ENCODE measurements around the gene PDE4D.

The PDE4D gene

DNA sequence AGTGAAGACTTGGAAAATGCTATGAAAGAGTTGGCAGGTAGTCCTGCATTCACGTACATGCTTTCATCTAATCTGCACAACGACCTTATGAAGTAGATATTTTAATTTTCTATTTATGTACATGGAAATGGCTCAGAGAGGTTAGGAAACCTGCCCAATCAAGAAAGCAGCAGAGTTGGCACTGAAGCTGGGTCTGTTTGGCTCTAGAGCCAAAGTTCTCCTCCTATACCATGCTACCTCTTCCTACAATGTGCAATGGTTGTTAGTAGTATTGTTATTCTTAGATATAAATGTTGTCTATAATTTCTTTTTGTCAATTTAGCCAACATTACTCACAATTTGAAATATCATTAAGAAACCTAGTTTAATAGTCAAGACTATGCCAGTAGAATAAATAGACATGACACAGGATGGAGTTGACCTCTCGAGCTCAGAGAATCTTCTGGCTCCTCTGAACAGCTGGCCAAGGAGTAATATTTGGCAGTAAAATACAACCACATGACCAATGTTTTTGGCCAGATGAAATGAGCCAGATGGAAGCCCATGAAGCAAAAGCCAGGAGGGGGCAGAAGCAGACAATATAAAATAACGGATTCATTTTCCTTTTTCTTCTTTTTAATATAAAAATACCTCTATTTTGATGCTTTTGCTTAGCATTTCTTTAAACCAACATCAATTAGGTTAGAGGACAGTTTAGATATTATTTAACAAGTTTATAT is 542.3 kb downstream of the PDE4D start:
- no peak for FAIRE-seq

DNA sequence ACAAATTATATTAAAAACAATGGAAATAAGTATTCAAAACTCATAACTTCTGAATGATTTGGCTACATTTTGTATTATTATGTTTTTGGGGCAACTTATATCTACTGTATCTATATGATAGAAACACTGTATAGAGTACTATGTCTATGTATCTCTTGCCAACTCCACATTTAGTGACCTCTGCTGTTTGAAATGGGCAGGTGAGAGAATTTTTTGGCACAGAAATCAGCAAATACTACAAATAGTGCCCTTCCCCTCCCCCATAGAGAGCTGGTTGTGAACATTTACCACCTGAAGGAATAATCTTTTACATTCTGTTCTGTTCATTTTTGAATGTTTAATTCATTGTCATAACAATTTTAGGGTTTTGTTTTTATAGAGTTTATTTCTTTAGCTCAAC is 545.3 kb downstream of the PDE4D start:
- no peak for FAIRE-seq

DNA sequence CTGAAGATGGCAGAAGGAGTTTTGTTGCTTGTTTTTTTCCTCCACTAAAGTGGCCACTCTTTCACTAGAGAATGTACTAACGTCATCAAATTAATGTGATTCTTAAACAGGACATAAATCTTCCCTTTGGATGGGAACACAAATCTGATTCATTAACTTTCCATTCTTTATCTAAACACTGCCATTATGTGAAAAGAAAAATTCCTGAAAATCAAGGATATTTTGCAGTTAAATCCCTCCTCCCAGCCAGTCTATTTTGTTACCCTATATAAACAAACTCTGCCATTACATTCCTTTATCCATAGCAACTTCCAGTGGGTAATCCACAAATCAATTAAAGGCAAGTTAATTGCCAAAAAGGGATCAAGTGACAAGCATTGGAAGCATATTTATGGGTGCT is 546.5 kb downstream of the PDE4D start:
- FAIRE-seq = no peak

DNA sequence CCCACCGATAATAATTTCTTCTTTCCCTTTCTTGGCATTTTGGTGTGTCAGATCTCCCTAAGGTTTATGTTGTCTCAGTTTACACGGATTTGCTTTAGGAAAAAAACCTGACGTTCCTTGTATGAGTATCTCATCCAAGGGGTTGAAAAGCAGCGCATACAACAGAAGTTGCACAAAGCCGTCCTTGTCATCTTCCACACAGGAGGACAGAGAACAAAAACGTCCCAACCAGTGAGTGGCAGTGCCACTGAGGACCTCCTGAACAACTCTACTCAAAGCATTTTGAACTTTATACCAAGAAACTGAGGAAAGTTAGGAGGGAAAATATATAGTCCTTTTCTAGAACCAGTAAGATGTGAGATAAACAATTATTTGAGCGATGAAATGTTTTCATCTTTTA is 547.0 kb downstream of the PDE4D start:
- FAIRE-seq = no peak

DNA sequence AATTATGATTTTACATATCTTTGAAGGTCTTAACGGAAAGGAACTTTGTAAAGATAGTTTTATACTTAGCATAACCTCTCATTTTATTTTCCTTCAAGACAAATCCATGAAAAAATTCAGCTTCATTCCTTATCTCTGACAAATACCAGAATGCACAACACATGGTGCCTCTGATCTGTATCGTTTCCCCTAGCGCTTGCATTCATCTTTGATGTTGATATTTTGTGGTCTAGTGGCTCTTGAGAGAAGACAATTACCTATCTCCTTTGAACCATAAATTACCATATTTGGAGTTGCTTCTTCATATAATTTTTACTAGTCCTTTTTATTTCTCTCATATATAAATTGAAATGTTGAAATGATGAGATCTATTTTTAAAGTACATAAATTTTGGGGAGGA is 551.3 kb downstream of the PDE4D start:
- no peak for FAIRE-seq

DNA sequence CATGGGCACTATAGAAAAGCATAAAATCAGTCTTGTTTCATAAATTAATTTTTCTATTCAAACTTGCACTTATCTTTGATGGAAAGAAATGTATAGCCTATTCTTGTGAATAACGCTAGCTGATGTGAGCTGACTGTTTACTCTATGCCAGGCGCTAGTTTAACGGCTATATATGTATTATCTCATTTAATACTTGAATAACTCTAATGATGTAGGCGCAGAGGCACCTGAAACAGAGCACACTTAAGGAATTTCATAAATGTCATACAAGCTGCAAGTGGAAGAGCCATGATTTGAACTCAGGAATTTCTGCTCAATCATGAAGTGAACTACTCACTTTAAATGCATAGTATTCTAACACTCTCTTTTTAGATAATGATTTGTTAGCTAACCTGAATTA is 551.8 kb downstream of the PDE4D start:
- FAIRE-seq = no peak

DNA sequence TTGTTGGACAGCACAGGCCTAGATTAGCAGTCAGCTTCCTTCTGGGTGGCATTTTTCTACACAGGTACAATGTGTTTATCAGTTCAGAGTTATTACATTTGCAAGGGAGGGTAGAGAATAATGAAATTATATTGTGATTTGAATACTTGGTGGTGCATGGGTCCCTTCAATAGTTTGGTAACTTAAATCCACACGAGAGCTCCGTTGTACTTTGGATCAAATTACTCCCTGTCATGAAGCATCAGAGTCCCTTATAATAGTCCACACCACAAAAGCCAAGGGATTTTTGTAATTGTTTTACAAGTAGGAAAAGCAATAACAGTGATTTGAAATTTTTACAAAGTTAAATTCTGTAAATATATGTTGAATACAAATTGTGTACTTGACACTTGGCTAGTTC is 552.4 kb downstream of the PDE4D start:
- FAIRE-seq = no peak

DNA sequence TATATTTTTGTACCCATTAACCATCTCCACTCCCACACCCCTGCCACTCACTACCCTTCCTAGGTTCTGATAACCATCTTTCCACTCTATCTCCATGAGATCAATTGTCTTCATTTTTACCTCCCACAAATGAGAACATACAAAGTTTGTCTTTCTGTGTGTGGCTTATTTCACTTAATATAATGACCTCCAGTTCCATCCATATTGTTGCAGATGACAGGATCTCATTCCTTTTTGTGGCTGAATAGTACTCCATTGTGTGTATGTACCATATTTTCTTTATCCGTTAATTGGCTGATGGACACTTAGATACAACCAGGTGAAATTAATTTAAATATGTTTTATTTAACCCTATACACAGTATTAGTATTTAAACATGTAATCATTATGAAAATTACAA is 552.9 kb downstream of the PDE4D start:
- no peak for FAIRE-seq

DNA sequence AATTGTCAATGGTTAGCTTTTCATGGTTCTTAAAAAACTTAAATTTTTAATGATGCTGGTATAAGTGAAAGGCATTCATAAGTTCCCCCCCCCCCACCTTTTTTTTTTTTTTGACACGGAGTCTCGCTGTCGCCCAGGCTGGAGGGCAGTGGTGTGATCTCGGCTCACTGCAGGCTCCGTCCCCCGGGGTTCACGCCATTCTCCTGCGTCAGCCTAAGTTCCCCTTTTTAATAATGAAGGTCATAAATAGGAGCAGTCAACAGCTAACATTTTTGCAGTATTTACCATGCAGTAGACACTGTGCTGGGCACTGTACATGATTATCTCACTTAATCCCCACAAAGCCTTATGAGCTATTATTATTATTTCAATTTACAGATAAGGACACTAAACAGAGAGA is 556.3 kb downstream of the PDE4D start:
- FAIRE-seq = no peak

DNA sequence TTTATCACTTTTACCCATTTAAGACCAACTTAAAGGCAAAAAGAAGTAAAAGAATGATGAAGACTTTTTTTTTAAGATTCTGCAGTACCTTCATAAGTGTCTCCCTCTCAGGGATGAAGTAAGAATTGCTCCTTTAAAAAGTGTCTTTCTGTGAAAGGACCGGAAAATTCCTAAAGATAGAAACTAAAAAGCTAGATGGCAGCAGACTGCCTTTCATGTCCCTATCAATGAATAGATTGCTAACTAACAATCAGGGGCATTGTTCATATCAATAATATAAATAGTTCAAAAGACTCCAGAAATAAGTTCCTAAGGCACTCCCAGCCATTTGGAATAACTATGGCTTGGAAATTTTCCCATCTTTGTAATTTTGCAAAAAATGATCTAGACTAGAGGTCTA is 558.0 kb downstream of the PDE4D start:
- no peak for FAIRE-seq

DNA sequence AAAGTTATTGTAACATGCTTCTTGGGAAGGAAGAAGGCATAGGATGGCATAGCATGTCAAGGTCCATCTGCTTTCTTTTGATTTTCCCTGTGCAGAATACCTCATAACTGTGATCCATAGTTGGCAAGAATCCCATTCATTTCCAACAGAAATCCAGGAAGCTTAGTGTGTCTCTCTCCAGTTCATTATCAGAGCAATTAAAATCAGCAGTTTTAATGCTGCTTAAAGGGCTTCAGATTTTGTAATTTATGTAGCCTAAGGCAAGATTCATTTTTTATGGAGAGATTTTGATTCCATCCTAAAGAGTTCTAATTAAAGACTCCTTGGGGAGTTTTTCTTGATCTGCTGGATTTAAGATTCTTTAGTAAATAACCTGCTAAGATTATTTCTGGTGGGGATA is 560.1 kb downstream of the PDE4D start:
- no peak for FAIRE-seq

DNA sequence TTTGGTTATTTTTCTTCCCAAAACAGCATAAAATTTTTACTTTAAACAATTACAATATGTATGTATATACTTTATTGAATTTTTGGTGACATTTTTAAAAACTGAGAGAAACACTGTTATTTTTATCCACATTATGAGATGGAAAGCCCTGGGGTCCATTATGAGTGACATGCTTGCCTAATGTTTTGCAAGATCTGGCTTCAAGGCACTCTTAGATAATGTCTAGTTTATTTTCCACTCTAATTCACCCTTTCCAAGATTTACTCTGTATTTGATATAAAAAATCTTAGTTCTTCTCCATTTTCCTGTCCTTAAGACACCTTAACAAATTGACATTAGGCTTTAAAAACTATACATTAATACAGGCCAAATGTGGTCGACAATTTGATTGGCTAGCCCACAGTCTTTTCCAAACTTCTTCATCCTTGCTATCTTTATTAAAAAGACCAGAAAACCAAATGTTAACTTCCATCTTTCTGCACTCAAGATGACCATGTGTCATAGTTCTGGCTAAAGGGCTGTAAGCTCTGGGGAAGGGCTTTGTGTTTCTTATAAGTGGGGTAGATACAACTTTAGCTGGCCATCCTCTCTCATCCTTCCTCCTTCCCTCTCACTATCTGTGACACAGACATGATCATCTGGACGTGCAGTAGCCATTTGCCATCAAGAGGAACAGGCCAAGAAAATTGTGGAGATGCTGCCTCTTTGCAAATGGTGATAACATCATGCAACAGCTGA is 561.1 kb downstream of the PDE4D start:
- no peak for FAIRE-seq

DNA sequence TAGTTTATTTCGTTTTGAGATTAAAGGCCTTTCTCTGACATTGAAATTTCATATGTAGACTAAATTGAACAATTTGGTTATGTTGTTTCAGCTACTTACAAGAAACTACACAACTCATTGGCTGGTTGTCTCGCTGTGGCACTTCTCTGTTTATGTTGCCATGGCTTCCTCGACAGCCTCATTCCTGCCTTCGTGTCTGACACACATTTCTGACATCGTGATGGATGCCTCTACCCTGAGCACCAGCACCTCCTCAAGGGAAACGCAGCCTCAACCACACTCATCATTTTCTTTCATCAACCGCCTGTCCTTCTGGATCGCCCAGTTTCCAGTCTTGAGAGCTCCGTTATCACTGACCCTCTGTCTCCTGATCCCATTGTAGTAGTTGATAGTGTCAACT is 562.8 kb downstream of the PDE4D start:
- FAIRE-seq = no peak

DNA sequence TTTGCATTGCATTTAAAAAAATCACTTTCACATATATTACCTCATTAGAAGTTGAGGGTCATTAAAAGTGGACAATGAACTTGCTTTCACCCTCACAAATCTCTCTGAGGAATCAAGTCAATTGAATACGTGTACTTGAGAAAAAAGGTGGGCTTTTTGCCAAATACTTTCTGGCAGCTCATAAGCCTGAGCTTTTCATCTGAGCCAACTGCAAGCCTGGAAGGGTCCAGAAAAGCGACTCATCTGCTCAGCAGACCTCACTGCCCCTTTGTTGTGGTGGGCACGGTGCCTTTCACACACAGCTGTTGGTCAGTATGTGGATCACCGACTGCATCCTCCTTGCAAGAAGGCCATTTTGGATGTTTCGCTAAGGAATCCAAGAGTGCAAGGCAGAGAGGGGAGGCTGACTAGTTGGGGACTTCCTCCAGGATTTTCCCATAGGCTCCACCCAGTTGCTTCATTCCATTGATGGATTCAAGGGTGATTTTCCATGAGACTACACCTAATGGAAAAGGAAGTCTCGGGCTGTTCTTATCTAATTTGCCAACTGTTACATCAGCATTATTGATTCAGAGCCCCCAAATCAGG is 564.7 kb downstream of the PDE4D start:
- FAIRE-seq = no peak

DNA sequence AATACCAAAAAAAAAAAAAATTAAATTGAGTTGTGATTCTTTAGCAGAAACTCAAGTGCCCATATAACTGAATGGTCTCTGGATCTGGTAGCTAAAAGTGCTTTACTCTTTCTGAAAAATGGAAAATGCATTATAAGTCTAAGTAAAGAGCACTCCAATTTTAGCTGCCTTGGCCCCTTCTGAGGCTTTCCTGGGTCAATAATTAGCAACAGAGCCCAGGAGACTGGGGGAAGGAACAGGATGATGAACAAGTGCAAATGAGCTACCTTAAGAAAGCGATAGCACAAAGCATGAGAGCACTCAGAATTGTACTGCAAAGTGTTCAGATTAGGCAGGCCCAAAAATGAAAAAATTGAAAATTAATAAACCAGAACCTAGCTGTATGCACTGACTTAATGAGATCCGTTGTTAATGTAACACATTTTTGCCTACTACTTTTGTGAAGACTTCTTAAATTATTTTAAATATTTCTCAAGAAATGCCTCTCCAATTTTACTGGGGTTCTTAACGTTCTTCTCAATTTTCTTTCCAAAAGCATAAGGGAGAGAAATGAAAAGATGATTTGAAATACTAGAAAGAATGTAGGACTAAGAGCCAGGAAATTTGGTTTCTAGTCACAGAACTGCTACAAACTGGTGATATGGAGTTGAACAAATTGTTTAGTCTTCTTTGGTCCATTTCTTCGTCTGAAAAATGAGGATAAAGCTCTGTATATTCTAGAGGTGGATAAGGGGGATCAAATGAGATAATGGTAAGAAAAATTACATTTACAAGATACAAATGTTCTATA is 566.1 kb downstream of the PDE4D start:
- no peak for FAIRE-seq

DNA sequence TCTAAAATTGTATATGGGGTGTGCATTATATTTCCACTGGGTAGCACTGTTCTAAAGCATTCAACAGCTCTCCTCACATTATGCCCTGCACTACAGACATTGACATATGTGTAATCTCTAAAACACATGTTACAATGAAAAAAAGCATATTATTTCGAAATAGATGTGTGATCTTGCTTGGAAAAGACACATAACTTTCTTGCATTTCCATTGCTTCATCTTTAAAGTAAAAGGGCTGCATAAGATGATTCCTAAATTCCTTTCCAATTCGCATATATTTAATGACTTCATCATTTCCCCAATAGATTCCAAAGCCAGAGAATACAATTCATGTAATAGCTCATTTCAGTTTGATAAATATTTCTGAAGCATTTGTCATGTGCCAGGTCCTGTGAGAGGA is 566.9 kb downstream of the PDE4D start:
- no peak for FAIRE-seq

DNA sequence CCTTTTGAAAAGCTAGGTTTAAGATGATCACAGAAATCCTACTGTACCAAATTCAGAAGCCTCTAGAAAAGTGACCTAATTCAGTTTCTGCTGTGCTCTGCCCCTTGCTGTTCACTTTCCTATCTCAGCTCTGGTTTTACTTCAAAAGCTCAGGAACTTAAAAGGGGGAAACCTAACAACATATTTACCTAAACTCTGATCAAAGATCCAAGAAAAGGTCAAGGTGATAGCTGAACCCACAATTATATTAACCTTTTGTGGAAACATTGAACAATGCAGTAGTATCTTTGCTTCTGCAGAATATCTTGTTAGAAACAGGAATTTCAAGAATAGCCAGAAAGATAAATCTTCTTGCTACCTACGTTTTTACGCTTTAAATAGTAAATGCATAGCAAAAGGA is 568.5 kb downstream of the PDE4D start:
- FAIRE-seq = no peak

DNA sequence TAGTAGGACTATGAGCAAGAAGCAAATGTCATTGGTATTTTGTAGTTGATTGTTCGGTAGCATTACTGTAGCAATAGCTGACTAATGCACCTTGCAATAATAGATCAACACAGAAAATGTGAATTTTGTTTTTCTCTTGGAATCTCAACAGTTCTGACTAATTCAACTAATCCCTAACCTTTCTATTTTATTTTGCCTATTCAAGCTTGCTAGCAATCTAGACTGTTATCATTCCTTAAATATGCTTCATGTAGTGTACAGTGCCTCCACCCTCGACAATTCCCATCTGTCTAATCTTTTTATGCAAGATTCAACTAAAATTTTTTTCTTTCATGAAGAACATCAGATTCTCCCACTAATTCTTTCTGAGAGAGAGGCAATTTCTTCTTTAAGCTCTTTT is 570.6 kb downstream of the PDE4D start:
- no peak for FAIRE-seq

DNA sequence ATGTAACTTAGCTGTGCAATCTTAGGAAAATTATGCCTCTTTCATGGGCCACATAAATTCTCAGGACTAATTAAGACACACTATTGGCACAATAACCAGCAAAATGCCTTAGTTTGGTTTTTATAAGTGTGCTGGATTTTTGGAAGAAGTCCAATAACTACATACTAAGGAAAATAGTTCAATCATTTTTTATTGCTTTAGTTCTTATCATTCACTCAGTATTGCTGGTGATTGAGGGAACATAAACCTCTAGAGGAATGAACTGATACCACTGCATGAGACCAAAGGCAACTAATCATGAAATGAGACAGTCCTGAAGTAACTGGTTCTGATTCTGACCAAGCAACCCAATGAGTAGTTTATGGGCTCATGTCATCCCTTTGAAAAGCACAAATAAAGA is 571.5 kb downstream of the PDE4D start:
- FAIRE-seq = no peak

DNA sequence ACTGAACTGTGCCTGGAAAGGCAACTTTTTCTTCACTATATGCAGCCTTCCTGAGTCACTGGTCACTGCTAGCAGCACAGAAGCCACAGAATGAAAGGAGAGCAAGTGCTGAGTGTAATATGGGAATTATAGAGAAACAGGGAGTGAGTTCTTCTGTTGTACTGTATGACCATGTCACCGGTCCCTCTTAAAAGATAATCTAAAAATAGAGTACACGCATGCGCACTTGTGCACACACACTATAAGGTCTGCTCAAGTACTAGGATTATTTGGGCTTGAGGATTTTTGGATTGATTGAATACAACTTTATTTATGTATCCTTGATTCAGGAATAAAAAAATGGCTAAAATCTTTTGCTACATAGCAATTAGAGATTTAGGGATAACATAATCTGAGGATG is 571.9 kb downstream of the PDE4D start:
- FAIRE-seq = no peak

DNA sequence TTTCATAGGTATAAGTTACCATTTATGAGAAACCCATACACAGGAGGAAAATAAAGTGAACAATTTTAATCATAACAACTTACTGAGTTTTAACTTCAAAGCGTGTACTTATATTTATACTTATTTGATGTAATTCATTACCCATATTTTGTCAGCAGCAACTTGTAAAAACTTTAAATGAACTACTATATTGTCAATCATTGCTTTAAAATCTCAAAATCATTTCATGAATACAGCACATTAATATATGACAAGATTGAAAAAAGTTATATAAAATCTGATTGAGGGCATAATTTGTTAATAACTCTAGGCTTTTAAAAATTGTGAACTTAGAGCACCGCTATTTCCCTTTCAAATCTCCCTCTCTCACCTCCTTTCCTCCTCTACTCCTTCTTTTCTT is 573.1 kb downstream of the PDE4D start:
- no peak for FAIRE-seq

DNA sequence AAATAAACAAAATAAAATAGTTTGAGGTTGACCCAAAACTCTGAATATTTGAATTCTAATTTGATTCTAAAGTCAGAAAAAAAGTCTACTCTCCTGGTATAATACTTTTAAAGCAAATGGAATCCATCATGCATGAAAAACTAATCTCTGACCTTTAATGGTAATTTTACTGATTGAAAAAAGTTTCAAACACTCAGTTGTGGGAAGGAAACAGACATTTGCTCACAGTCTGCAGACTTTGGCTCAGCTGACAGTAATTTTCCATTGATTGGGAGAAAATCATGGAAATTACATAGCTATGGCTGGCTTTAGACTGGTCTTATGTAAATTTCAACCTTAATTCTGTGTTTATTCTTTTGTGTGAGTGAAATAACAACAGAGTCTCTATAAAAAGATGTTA is 574.3 kb downstream of the PDE4D start:
- FAIRE-seq = no peak

DNA sequence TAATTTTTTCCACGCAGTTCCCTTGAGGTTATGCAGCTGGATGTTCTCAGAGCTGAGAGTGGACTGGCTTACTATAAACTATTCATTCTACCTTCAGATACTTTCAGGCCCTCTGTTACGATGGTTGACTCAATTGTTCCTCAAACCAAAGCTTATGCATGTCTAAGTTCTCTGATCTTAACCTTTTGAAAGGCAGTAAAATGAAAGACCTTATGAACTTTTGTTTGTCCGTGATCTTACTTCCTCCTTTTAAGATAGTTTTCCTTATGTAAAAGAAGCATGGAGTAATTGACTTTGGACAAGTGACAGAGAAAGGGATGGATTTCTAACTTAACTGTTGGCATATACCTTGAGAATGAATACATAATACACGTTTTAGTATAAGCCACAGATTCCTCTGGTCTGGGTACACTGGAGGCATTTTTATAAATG is 575.7 kb downstream of the PDE4D start:
- FAIRE-seq = no peak

Data from A204.1 (cell line).